NCI-H526 treated with DMSO at 0.1 percent for 48 hours (cell line): ENCODE results near the gene DUSP21.
"Not testable (repeated sequence)": the region's sequence is repeated elsewhere in the genome, so short reads cannot be mapped to it uniquely, and the experiment has no call there.

Experiments used
- DNase-seq: peaks from one replicate; lab custom pipeline; 2025; lab: John Stamatoyannopoulos, UW

DUSP21 gene

GRCh38 chrX:44876086-44876485 lies 32.3 kb downstream of the DUSP21 start:
- no peak for DNase-seq

GRCh38 chrX:44876767-44877166 lies 32.9 kb downstream of the DUSP21 start:
- no peak for DNase-seq

- no peak for DNase-seq
Measured at GRCh38 chrX:44878780-44879179, 35.0 kb downstream of the DUSP21 start.

GRCh38 chrX:44881549-44881948 lies 37.7 kb downstream of the DUSP21 start:
- no peak for DNase-seq

GRCh38 chrX:44882635-44883034 lies 38.8 kb downstream of the DUSP21 start:
- DNase-seq, result no peak

- DNase-seq, result no peak
Measured at GRCh38 chrX:44884944-44885343, 41.1 kb downstream of the DUSP21 start.

- DNase-seq, result no peak
Measured at GRCh38 chrX:44889824-44890223, 46.0 kb downstream of the DUSP21 start.

GRCh38 chrX:44890247-44890646 lies 46.4 kb downstream of the DUSP21 start:
- no peak for DNase-seq

- DNase-seq, result not testable (repeated sequence)
Measured at GRCh38 chrX:44890687-44891086, 46.9 kb downstream of the DUSP21 start.

- no peak for DNase-seq
Measured at GRCh38 chrX:44891642-44892041, 47.8 kb downstream of the DUSP21 start.
